HEK293 (cell line): Measurements from ENCODE around the gene TMEM232.

ENCODE experiments used
- CTCF ChIA-PET: fragments of 350-600 bp; formaldehyde crosslinking; extraction: SDS; loops from one replicate; lab custom pipeline; 2021; ENCODE audit warnings: antibody characterized with exemption; lab: Yijun Ruan, JAX
- POLR2A ChIA-PET: fragments of 300-600 bp; formaldehyde crosslinking; extraction: SDS; loops from one replicate; lab custom pipeline; 2020; ENCODE audit warnings: antibody characterized with exemption, inconsistent platforms; lab: Yijun Ruan, JAX
- H3K27ac ChIP-seq: fragments of 200-500 bp; sonication (Bioruptor generic); 2 replicates; pipeline ENCODE4 v1.5.1; 2014; ENCODE audit warnings: low read depth, low read length, control low read depth, inconsistent platforms; ENCODE audit errors: extremely low read depth
- H3K36me3 ChIP-seq, 2 experiments: fragments of 200-500 bp in 1 of 2; sonication (Bioruptor generic) in 1 of 2; 1 replicate in 1 of 2; 2 replicates in 1 of 2; pipeline ENCODE4 v1.5.1; 2014 to 2017; ENCODE audit warnings: inconsistent platforms in 2 of 2, low read length in 2 of 2; ENCODE audit not compliant: control insufficient read depth in 2 of 2, insufficient read depth in 1 of 2
- H3K4me1 ChIP-seq: fragments of 200-500 bp; sonication (Bioruptor generic); 2 replicates; pipeline ENCODE4 v1.5.1; 2014; ENCODE audit warnings: mild to moderate bottlenecking, low read length, inconsistent platforms; ENCODE audit not compliant: control insufficient read depth, insufficient read depth
- H3K4me3 ChIP-seq: 2 replicates; pipeline ENCODE4 v1.5.1; 2011; ENCODE audit warnings: low read depth, mild to moderate bottlenecking, control low read depth, low read length, moderate library complexity
- H3K9me3 ChIP-seq: fragments of 200-500 bp; sonication (Bioruptor generic); 2 replicates; pipeline ENCODE4 v1.5.1; 2014; ENCODE audit warnings: low read depth, low read length, inconsistent platforms; ENCODE audit not compliant: control insufficient read depth, insufficient read depth
- GLIS1 ChIP-seq: fragments of 450-650 bp; formaldehyde crosslinking; IDR thresholded peaks from 2 replicates; pipeline ENCODE4 v1.5.1; 2016; ENCODE audit warnings: missing biosample characterization, missing genetic modification characterization
- REPIN1 ChIP-seq: fragments of 450-650 bp; formaldehyde crosslinking; IDR thresholded peaks from 2 replicates; pipeline ENCODE4 v1.5.1; 2017; ENCODE audit warnings: missing biosample characterization, missing genetic modification characterization, low read depth
- ZBTB26 ChIP-seq: fragments of 450-650 bp; formaldehyde crosslinking; optimal IDR thresholded peaks from 2 replicates; pipeline ENCODE3; 2016; ENCODE audit warnings: missing biosample characterization, mild to moderate bottlenecking, missing genetic modification characterization
- ZBTB48 ChIP-seq: fragments of 450-650 bp; formaldehyde crosslinking; IDR thresholded peaks from 2 replicates; pipeline ENCODE4 v1.5.1; 2016; ENCODE audit warnings: missing biosample characterization, missing genetic modification characterization
- ZNF133 ChIP-seq: fragments of 450-650 bp; formaldehyde crosslinking; IDR thresholded peaks from 2 replicates; pipeline ENCODE4 v1.5.1; 2016; ENCODE audit warnings: missing biosample characterization, missing genetic modification characterization
- ZNF155 ChIP-seq: fragments of 450-650 bp; formaldehyde crosslinking; IDR thresholded peaks from 2 replicates; pipeline ENCODE4 v1.5.1; 2016; ENCODE audit warnings: missing biosample characterization, missing genetic modification characterization
- ZNF211 ChIP-seq: fragments of 450-650 bp; formaldehyde crosslinking; IDR thresholded peaks from 2 replicates; pipeline ENCODE4 v1.5.1; 2016; ENCODE audit warnings: low read depth, missing biosample characterization, missing genetic modification characterization
- ZNF24 ChIP-seq: fragments of 450-650 bp; formaldehyde crosslinking; IDR thresholded peaks from 2 replicates; pipeline ENCODE4 v1.5.1; 2016; ENCODE audit warnings: missing biosample characterization, missing genetic modification characterization
- ZNF266 ChIP-seq: fragments of 450-650 bp; formaldehyde crosslinking; IDR thresholded peaks from 2 replicates; pipeline ENCODE4 v1.5.1; 2016; ENCODE audit warnings: missing biosample characterization, missing genetic modification characterization, low read depth
- ZNF350 ChIP-seq: fragments of 450-650 bp; formaldehyde crosslinking; IDR thresholded peaks from 2 replicates; pipeline ENCODE4 v1.5.0; 2017; ENCODE audit warnings: missing biosample characterization, mild to moderate bottlenecking, missing genetic modification characterization
- ZNF518A ChIP-seq: fragments of 450-650 bp; formaldehyde crosslinking; conservative IDR thresholded peaks from 2 replicates; pipeline ENCODE4 v1.5.1; 2016; ENCODE audit warnings: low read depth, missing biosample characterization, missing genetic modification characterization
- ZNF529 ChIP-seq: fragments of 450-650 bp; formaldehyde crosslinking; IDR thresholded peaks from 2 replicates; pipeline ENCODE4 v1.5.1; 2017; ENCODE audit warnings: missing genetic modification characterization, missing biosample characterization; ENCODE audit not compliant: insufficient replicate concordance
- ZNF654 ChIP-seq: fragments of 450-650 bp; formaldehyde crosslinking; IDR thresholded peaks from 2 replicates; pipeline ENCODE4 v1.5.1; 2016; ENCODE audit warnings: low read depth, missing biosample characterization, missing genetic modification characterization
- ZNF747 ChIP-seq: fragments of 450-650 bp; formaldehyde crosslinking; IDR thresholded peaks from 2 replicates; pipeline ENCODE4 v1.5.1; 2016; ENCODE audit warnings: missing biosample characterization, missing genetic modification characterization
- ZNF776 ChIP-seq: fragments of 450-650 bp; formaldehyde crosslinking; IDR thresholded peaks from 2 replicates; pipeline ENCODE4 v1.5.0; 2017; ENCODE audit warnings: missing biosample characterization, missing genetic modification characterization, borderline replicate concordance
- ZNF777 ChIP-seq: fragments of 450-650 bp; formaldehyde crosslinking; IDR thresholded peaks from 2 replicates; pipeline ENCODE4 v1.5.1; 2017; ENCODE audit warnings: missing biosample characterization, missing genetic modification characterization, borderline replicate concordance

The TMEM232 gene

DNA sequence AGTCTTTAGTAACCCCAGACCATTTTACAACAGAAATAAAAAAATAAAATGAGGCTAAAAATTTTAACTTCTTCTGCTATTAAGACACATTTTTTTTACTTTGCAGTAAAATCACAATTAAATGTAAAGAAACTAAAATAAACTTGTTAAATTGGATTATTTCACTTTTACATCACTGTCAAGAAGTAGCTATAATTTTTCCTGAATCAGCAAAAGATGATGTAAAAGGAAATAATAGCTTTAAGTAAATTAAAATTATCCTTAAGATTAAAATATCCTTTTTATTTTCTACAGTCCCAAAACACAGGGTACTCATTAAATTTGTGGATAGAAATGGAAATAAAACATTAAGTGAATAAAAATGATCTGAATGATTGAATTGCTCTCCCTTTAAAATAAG is 44.5 kb downstream of the TMEM232 start (continued):
- no peak for TF ChIP-seq ZNF518A
- TF ChIP-seq ZNF529 (tag by site-specific recombination): no peak
- TF ChIP-seq ZNF155 (tag by site-specific recombination): no peak
- no peak for TF ChIP-seq ZNF211 (tag by site-specific recombination)
- no peak for TF ChIP-seq REPIN1
- TF ChIP-seq ZBTB48 (tag by site-specific recombination): no peak
- TF ChIP-seq ZNF350 (tag by site-specific recombination): no peak
- no peak for TF ChIP-seq ZBTB26 (tag by site-specific recombination)
- no peak for TF ChIP-seq ZNF654 (tag by site-specific recombination)

DNA sequence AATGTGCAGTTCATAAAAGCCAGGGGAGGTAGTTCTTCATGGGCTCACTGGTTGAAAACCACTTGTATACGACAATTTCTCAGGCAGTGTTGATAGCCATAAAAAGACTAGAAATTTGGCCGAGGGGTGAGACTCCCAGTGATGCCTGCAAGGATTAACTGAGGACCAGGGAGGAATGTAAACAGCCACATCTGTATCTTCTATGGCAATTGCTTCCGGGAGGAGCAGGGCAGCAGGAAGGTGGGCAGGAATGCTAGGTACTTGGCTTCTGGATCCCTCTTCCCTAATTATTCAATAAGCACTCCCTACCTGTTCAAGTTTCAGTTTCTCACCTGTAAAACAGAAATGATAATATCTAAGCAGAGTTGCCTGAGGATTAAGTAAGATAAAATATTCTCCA is 45.4 kb downstream of the TMEM232 start:
- Histone ChIP-seq H3K36me3 (no peaks in the 10 kb centered on the region), H3K27ac (no peak overlapping the region), H3K4me3 (no peak overlapping the region), H3K4me1 (no peaks in the 10 kb centered on the region), H3K9me3 (no peaks in the 10 kb centered on the region)
- POLR2A ChIA-PET: no interaction called here
- no peak for TF ChIP-seq ZNF24 (tag by site-specific recombination)
- TF ChIP-seq GLIS1 (tag by site-specific recombination): peak; percentile 25; the same call in 1 of the 2 replicates
- no peak for TF ChIP-seq ZNF133 (tag by site-specific recombination)
- no peak for TF ChIP-seq ZNF747 (tag by site-specific recombination)
- TF ChIP-seq ZNF518A: no peak
- no peak for TF ChIP-seq ZNF776
- no peak for TF ChIP-seq ZNF266 (tag by site-specific recombination)
- no peak for TF ChIP-seq ZNF777
- CTCF ChIA-PET: interaction anchor here (0.7 kb wide), 1 partner anchor 55 kb away, joined by 5 read pairs; no protein-coding TSS in a partner anchor
